Body of pancreas (tissue), 4 donors: ENCODE measurements around the gene ROCK2. TPM values are rescaled to one million over a fixed set of nuclear protein-coding genes. Genes with fewer than 3 reads are reported as not detected.

Source experiments
- ATAC-seq: fragments of 150-250 bp; one replicate; pipeline ENCODE4 v1.9.1; 2016
- DNase-seq, 4 donors: peaks; one replicate each; pipeline ENCODE4 v3.0.0-alpha.2; 2019
- H3K27ac ChIP-seq, 4 donors: fragments of 200-600 bp; sonication (generic); 1 replicate in 3 of 4; 2 replicates in 1 of 4; pipeline versions ENCODE4 v1.5.1 to v1.6.1; 2016 to 2019; ENCODE audit warnings: mild to moderate bottlenecking in 1 of 4, mixed read lengths in 1 of 4, moderate library complexity in 1 of 4
- H3K27me3 ChIP-seq, 2 donors: fragments of 200-600 bp; sonication (generic); one replicate each; pipeline ENCODE4 v1.6.0; 2016; ENCODE audit warnings: mild to moderate bottlenecking in 1 of 2
- H3K36me3 ChIP-seq, 2 donors: fragments of 200-600 bp; sonication (generic); replicated peaks in 1 of 2; 2 replicates each; pipeline ENCODE4 v1.5.1; 2016; ENCODE audit warnings: low read depth in 2 of 2; ENCODE audit not compliant: insufficient read depth in 1 of 2
- H3K4me1 ChIP-seq: fragments of 200-600 bp; sonication (generic); one replicate; pipeline ENCODE4 v1.6.0; 2016
- H3K4me3 ChIP-seq, 2 donors: fragments of 200-600 bp; sonication (generic); 1 replicate in 1 of 2; 2 replicates in 1 of 2; pipeline ENCODE4 v1.5.1; 2016 to 2019
- H3K9me3 ChIP-seq, 3 donors: fragments of 200-600 bp; sonication (generic); 1 replicate in 2 of 3; 2 replicates in 1 of 3; pipeline ENCODE4 v1.5.1; 2016
- POLR2A ChIP-seq, 3 donors: fragments of 450-650 bp; IDR thresholded peaks; one replicate each; pipeline ENCODE4 v1.6.1; 2016; ENCODE audit warnings: antibody characterized with exemption in 3 of 3, mild to moderate bottlenecking in 2 of 3
- WGBS, 2 donors: methylation state at CpG; one replicate each; pipeline ENCODE4 v1.1.5; 2017; 5-methylcytosine and 5-hydroxymethylcytosine counted together
- intact Hi-C: fragments of 100-400 bp; cut with DNase I; formaldehyde crosslinking; loops from one replicate; pipeline ENCODE4 v1.15.1; 2023
- total RNA-seq, 2 donors: library from RNA; depleted of rRNA; stranded (reverse); fragments of >200 nt; gene quantifications; one replicate each; pipeline ENCODE4 v1.1.0, GENCODE V29; 2016
- TF ChIP-seq, protein P1 (sequence below), 7 experiments: fragments of 450-650 bp in 4 of 7; fragments of 200-600 bp in 3 of 7; sonication (generic) in 3 of 7; IDR thresholded peaks; one replicate each; pipeline ENCODE4 v1.5.1; 2016 to 2019; ENCODE audit warnings: antibody characterized with exemption in 7 of 7

ROCK2 gene
- total RNA-seq, 2 donors from 2014 or later: 24.4 to 32.3 TPM

DNA sequence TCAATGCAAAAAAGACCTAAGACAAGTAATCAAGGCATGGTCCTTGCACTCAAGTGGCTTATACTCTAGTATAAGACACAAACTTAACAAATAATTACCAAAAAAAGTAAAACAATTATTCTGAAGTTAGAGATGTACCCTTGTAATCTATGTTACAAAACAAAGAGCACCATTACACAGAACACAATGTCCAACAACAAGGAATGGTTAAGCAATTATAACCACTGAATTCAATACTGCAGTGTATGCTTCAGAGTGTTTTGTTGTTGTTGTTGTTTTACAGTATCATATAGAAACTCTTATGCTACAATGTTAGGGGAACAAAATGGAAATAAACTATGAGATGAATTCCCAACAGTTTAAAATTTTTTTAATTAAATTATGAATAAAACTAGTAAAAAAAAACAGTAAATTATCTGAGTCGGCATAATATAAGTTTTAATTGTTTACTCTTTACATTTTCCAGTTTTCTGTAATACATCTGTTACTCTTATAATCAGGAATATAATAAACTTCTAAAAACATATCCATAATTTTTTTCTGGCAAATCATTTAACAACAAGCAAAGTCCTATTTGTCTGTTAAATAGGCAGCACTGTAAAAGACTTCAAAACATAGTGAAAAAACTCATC lies 29.2 kb downstream of the ROCK2 start:
- TF ChIP-seq, protein P1, sequence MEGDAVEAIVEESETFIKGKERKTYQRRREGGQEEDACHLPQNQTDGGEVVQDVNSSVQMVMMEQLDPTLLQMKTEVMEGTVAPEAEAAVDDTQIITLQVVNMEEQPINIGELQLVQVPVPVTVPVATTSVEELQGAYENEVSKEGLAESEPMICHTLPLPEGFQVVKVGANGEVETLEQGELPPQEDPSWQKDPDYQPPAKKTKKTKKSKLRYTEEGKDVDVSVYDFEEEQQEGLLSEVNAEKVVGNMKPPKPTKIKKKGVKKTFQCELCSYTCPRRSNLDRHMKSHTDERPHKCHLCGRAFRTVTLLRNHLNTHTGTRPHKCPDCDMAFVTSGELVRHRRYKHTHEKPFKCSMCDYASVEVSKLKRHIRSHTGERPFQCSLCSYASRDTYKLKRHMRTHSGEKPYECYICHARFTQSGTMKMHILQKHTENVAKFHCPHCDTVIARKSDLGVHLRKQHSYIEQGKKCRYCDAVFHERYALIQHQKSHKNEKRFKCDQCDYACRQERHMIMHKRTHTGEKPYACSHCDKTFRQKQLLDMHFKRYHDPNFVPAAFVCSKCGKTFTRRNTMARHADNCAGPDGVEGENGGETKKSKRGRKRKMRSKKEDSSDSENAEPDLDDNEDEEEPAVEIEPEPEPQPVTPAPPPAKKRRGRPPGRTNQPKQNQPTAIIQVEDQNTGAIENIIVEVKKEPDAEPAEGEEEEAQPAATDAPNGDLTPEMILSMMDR (IDR thresholded peaks at IDR 0.05): no peak
- TF ChIP-seq POLR2A (IDR thresholded peaks at IDR 0.05): no peak

DNA sequence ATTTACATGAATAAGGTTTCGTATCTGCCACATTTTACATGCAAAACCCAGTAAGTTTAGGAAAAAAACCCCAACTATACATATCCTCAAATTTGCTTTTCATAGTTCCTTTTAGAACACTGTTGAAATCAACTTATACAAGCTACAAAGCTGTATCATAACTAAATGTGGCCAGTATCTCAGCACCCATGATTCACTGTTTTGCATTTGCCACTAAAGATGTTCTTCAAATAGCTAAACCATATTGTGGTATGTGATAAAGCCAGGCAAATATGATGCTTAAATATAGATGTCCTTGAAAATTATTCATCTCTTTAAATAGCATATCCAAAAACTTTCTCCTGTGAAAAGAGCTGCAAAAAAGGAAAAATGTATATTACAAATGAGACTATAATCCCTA lies 29.9 kb downstream of the ROCK2 start:
- TF ChIP-seq, protein P1 (IDR thresholded peaks at IDR 0.05): no peak
- TF ChIP-seq POLR2A (IDR thresholded peaks at IDR 0.05): no peak
- Histone ChIP-seq H3K27me3 (no peaks in the 10 kb centered on the region), H3K36me3 (no peaks in the 10 kb centered on the region), H3K27ac (no peak overlapping the region), H3K4me1 (peaks cover 11% of the 10 kb centered on the region), H3K9me3 (no peaks in the 10 kb centered on the region), H3K4me3 (no peak overlapping the region)
- DNase-seq (no peak), ATAC-seq (no peak)
- intact Hi-C loops: no loop called here
- 83 to 100% methylated on average over 1 of the region's 1 CpG for WGBS, 2 donors

More for the DNA sequence above, 29.2 kb downstream of the ROCK2 start:
- H3K27me3 ChIP-seq: no peaks in the 10 kb centered on the region
- intact Hi-C loops: no loop called here
- H3K4me1 ChIP-seq: peaks cover 13% of the 10 kb centered on the region
- DNase-seq: no peak
- no peak for ATAC-seq
- 82 to 93% methylated on average over 1 of the region's 1 CpG for WGBS, 2 donors
- no peak overlapping the region for H3K4me3 ChIP-seq
- no peaks in the 10 kb centered on the region for H3K9me3 ChIP-seq
- H3K27ac ChIP-seq: no peak overlapping the region
- H3K36me3 ChIP-seq: no peaks in the 10 kb centered on the region

DNA sequence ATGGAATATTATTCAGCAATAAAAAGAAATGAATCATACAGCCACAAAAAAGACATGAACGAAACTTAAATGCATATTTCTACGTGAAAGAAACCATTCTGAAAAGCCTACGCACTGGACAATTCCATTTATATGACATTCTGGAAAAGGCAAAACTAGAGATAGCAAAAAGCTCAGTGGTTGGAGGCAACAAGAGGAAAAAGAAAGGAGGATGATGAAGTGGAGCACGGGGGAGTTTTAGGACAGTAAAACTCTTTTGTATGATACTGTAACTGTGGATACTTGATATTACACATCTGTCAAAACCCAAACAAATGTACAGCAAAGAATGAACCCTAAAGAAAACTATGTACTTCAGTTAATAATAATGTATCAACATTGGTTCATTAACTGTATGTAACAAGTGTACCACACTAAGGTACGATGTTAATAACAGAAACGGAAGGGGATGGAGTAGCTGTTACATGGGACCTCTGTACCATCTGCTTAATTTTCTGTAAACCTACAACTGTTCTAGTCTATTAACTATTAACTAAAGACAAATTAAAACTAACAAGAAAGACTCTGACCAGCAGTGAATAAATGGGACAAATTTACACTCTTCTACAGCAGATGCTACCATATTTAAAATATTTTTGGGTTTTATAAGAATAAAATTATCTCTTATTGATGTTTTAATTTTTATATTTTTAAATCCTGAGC lies 31.5 kb downstream of the ROCK2 start:
- Histone ChIP-seq H3K4me3 (no peak overlapping the region), H3K27ac (no peak overlapping the region), H3K27me3 (no peaks in the 10 kb centered on the region), H3K9me3 (no peaks in the 10 kb centered on the region), H3K4me1 (peaks cover 11% of the 10 kb centered on the region), H3K36me3 (no peaks in the 10 kb centered on the region)
- intact Hi-C loops: no loop called here
- ATAC-seq (no peak), DNase-seq (no peak)
- WGBS, 2 donors: 85 to 87% methylated on average over 6 of the region's 6 CpGs
- TF ChIP-seq, protein P1 (IDR thresholded peaks at IDR 0.05): no peak
- no peak for TF ChIP-seq POLR2A (IDR thresholded peaks at IDR 0.05)

DNA sequence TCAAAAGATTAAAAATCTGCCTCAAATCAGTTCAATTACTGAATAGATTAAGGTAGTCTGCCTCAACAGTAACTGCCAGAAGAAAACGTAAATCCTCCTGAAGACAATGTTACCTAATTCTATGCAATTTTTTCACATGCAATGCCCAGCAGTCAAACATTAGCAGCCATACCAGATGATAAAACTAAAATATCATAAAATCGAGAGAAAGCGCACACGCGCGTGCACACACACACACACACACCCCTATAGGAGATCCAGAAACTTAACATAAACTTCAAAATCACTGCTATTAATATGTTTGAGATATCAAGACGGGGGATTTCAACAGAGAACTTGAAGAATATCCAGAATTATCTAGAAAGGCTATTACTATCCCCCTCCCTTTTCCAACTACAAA lies 32.9 kb downstream of the ROCK2 start:
- WGBS, 2 donors: 84 to 85% methylated on average over 7 of the region's 7 CpGs
- DNase-seq: no peak
- TF ChIP-seq, protein P1 (IDR thresholded peaks at IDR 0.05): no peak
- Histone ChIP-seq H3K36me3 (no peaks in the 10 kb centered on the region), H3K4me1 (peaks cover 7% of the 10 kb centered on the region), H3K27ac (no peak overlapping the region), H3K9me3 (no peaks in the 10 kb centered on the region), H3K27me3 (no peaks in the 10 kb centered on the region), H3K4me3 (no peak overlapping the region)
- intact Hi-C loops: no loop called here
- no peak for ATAC-seq

DNA sequence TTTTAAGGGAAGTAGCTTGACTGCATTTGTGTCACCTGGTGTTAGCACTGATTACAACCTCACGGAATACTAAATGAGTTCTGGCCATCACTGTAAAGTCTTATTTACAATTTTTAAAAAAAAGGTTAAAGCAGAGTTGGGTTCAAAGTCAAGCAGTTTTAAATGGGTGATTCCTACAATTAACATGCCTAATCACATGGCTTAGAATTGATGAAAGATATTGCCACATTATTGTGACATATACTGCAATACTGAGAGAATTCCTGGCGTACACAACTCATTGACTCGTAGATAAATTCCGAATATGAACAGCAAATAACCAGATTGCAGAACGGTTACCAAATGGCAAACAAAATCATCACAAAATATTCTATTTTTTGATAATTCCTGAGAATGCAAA lies 34.2 kb downstream of the ROCK2 start:
- Histone ChIP-seq H3K36me3 (no peaks in the 10 kb centered on the region), H3K27me3 (no peaks in the 10 kb centered on the region), H3K4me1 (peaks cover 16% of the 10 kb centered on the region), H3K27ac (no peak overlapping the region), H3K9me3 (no peaks in the 10 kb centered on the region), H3K4me3 (no peak overlapping the region)
- ATAC-seq (no peak), DNase-seq (no peak)
- TF ChIP-seq, protein P1 (IDR thresholded peaks at IDR 0.05): no peak
- TF ChIP-seq POLR2A (IDR thresholded peaks at IDR 0.05): no peak
- 33 to 36% methylated on average over 5 of the region's 5 CpGs for WGBS, 2 donors
- intact Hi-C loops: no loop called here
